ENCODE measurements around the gene LRMDA.

The LRMDA gene

GRCh38 chr10:76436981-76437380, 1005.6 kb downstream of the LRMDA start:
- no peak for DNase-seq

DNA sequence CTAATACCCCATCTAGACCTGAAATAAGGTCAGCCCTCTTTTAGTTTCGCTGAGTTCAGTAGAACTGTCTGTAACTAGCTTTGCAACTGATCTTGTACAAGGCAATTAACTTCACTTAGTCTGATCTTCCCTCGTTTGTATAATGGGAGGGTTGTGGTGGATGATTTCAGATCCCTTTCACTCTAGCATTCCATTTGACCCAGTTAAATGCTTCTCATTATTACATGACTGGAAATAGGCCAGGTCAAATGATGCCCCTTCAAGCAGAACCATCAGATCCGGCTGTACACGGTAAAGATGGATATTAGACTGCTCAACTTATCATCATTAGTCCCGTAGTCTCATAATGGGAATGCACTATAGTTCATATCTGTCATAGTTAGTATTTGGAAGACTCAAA, 1009.0 kb downstream of the LRMDA start:
- peak; percentile 43 for DNase-seq

GRCh38 chr10:76442113-76442512, 1010.7 kb downstream of the LRMDA start:
- DNase-seq, result no peak

GRCh38 chr10:76444034-76444800, 1012.8 kb downstream of the LRMDA start:
- DNase-seq, result no peak

DNA sequence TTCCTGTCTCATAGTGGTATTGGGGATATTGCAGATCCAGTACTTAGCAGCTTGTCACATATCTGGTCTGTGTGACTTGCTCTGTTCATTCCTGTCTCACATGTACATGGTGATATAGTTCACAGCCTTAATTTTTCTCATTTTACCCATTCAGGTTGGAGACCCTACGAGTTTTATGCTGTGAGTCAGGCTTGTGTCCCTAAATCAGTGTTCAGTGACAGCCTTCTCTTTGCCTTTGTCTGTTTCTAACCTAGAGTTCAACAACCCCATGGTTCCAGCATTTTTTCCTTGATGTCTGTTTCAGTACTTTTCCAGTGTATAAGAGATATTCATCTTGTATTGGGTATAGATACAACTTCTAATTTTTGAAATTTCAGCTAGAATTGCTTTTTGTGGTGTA, 1016.2 kb downstream of the LRMDA start:
- DNase-seq, result no peak

DNA sequence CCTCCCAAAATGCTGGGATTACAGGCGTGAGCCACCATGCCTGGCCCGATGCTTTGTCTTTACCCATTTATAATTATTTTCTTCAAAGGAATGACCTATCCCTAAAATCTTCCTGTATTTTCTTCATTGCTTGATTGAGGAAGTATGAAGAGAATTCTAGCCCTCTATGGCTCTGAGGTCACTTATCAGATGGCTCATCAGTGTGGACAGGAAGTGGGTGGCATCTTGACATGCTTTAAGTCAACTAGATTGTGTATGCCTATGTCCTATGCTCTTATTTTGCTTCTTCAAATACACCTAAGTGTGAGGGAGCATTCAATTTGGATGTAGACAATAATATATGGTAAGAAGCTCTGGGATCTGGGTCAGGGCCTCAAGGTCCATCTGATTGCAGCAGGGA, 1020.5 kb downstream of the LRMDA start:
- no peak for DNase-seq

DNA sequence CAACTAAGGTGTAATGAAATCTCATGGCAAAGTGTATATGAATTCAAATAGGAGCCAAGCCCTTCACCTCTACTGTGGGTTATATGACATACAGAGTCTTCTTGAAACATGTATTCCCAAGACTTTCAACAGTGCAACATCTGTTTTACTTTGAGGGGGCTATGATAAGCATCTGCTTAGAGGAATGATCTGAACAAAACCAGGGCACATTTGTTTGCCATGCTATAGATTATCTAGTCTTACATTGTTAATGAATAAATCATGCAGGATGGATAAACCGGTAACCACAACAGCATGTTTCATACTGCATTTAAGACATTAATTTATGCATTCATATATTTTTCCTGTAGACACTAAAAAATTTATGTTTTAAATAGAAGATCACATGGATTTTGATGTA, 1021.9 kb downstream of the LRMDA start:
- no peak for DNase-seq

DNA sequence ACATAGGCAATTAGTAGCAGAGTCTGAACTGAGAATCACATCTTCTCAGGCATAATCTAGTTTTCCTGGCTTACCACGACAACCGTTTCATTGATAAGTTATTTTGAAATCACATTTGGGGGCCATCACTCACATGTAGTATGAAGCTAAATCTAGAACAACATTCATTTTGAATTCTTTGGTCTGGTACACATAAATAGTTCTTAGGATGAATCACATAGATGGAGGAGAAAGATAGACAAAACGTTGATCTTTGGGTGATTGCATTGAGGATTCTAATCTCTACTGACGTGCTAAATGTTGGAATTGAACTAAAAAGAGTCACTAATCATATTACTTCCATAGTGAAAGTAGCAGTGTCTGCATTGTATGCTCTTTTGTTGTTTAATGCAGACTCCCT, 1022.6 kb downstream of the LRMDA start:
- DNase-seq, result no peak

DNA sequence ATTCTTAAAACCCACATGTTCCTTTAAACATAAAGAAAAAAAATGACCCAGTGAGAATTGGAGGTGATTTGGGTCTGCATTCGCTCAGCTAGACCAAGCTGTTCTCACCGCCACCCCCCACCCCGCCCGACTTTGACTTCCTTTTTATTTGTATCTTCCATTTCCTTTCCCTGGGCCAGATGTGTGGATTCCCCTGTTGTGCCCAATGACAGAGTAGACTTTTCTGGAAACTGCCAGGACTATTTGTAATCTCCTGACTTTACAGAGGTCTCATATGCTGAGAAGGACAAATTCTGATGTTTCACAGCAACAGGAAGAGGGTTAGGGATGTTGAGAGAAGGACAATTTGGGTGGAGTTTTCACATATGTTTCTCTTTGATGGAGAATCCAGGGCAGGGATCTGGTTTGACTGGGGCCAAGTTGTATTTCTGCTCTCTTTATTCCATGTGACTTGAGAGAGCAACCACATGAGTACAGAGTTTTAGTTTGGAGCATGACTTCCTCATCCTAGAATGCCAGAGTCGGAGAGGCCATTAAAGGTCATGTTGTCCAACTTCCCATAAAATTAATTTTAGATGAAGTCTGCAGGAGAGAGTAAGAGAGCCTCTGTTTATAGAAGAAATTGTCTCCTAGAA, 1023.2 kb downstream of the LRMDA start:
- no peak for DNase-seq

- no peak for DNase-seq
Observed at GRCh38 chr10:76456197-76456596, 1024.8 kb downstream of the LRMDA start.

DNA sequence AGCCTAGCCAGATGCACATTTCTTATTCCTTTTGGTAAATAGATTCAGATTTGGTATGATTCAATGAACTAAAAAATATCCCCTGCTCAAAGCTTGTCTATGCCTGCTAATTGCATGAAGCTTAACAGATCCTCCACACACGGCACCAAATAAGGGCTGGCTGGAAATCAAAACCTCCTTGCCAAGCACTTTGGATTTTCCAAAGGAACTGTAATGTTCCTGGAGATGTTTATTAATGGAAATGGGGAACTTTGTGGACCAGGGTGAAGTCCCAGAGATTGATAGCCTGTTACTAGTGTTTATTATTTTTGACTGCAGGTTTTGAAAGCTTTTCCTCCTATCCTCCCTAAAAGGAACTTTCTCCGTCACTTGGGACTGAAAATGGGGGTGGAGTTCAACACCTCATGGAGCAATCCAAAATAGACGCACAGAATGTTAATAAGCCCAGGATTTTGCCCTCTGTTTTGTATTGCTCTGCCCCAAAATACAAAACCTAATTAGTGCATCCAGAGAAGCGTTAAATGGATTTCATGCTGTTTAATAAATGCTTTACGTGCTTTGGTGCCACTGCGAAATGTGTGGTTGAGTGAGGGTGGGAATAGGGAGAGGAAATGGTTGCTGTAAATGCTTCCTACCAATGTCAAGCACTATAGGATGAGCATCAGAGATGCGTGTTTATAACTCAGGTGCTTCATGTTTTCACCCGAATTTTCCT, 1027.7 kb downstream of the LRMDA start:
- DNase-seq, result no peak

- no peak for DNase-seq
Observed at GRCh38 chr10:76461024-76461423, 1029.6 kb downstream of the LRMDA start.

GRCh38 chr10:76463111-76463510, 1031.7 kb downstream of the LRMDA start:
- DNase-seq, result no peak

- no peak for DNase-seq
Observed at GRCh38 chr10:76466836-76467503, 1035.5 kb downstream of the LRMDA start.

GRCh38 chr10:76469675-76470074, 1038.3 kb downstream of the LRMDA start:
- no peak for DNase-seq

- no peak for DNase-seq
Observed at GRCh38 chr10:76479103-76479790, 1047.8 kb downstream of the LRMDA start.

GRCh38 chr10:76481178-76481577, 1049.8 kb downstream of the LRMDA start:
- DNase-seq, result no peak

- DNase-seq, result no peak
Observed at GRCh38 chr10:76487582-76487981, 1056.2 kb downstream of the LRMDA start.

DNA sequence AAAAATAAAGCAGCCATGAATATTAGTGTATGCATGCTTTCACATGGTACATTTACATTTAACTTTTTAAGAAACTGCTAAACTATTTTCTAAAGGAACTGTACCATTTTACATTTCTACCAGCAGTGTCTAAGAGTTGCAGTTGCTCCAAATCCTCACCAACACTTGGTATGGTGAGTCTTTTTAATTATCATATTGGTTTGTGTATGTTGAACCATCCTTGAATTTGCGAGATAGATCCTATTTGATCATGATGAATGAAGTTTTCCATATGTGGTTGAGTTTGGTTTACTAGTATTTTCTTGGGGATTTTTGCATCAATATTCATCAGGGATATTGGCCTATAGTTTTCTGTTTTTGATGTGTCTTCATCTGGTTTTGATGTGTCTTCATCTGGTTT, 1057.2 kb downstream of the LRMDA start:
- no peak for DNase-seq

- no peak for DNase-seq
Observed at GRCh38 chr10:76491216-76491615, 1059.8 kb downstream of the LRMDA start.

DNA sequence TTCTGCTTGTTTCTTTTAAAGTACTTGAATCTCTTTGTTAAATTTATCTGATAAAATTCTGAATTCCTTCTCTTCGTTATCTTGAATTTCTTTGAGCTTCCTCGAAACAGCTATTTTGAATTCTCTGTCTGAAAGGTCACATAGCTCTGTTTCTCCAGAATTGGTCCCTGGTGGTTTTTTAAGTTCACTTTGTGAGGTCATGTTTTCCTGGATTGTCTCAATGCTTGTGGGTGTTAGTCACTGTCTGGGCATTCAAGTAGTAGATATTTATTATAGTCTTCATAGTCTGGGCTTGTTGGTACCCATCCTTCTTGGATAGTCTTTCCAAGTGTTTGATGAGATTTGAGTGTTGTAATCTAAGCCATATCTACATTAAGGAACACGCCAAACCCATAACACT, 1060.6 kb downstream of the LRMDA start:
- no peak for DNase-seq

- DNase-seq, result no peak
Observed at GRCh38 chr10:76492678-76493472, 1061.5 kb downstream of the LRMDA start.
